SK-N-SH treated with all-trans-retinoic acid at 6 μM for 48 hours (cell line): ENCODE measurements around the gene OSBPL7.

ENCODE experiments used
- ARNTL ChIP-seq: fragments of 450-650 bp; formaldehyde crosslinking; IDR thresholded peaks from 2 replicates; pipeline ENCODE4 v1.5.0; 2020; ENCODE audit warnings: low read depth, mild to moderate bottlenecking, moderate library complexity, borderline replicate concordance
- BACH2 ChIP-seq: fragments of 250-450 bp; sonication (Bioruptor Pico); IDR thresholded peaks from 2 replicates; pipeline ENCODE4 v1.9.0; 2021; ENCODE audit warnings: mild to moderate bottlenecking, borderline replicate concordance
- CREB5 ChIP-seq: fragments of 250-450 bp; sonication (Bioruptor Pico); IDR thresholded peaks from 2 replicates; pipeline ENCODE4 v1.5.1; 2020; ENCODE audit warnings: low read depth, mild to moderate bottlenecking, moderate library complexity
- CSDC2 ChIP-seq: fragments of 250-450 bp; sonication (Bioruptor Pico); IDR thresholded peaks from 2 replicates; pipeline ENCODE4 v1.5.0; 2020; ENCODE audit warnings: mild to moderate bottlenecking, moderate library complexity
- OSR1 ChIP-seq: fragments of 250-450 bp; sonication (Bioruptor Pico); IDR thresholded peaks from 2 replicates; pipeline ENCODE4 v1.8.0; 2022; ENCODE audit warnings: moderate library complexity, mild to moderate bottlenecking, inconsistent platforms
- PATZ1 ChIP-seq: fragments of 250-450 bp; sonication (Bioruptor Pico); IDR thresholded peaks from 2 replicates; pipeline ENCODE4 v1.8.0; 2020; ENCODE audit warnings: mild to moderate bottlenecking, moderate library complexity, borderline replicate concordance
- RARB ChIP-seq: fragments of 250-450 bp; sonication (Bioruptor Pico); IDR thresholded peaks from 2 replicates; pipeline ENCODE4 v1.8.0; 2021; ENCODE audit warnings: mild to moderate bottlenecking, moderate library complexity
- TCF4 ChIP-seq: fragments of 250-450 bp; sonication (Bioruptor Pico); IDR thresholded peaks from 2 replicates; pipeline ENCODE4 v1.8.0; 2021; ENCODE audit warnings: mild to moderate bottlenecking, moderate library complexity, borderline replicate concordance
- TOX ChIP-seq: fragments of 250-450 bp; sonication (Bioruptor Pico); IDR thresholded peaks from 2 replicates; pipeline ENCODE4 v1.8.0; 2021; ENCODE audit warnings: mild to moderate bottlenecking, moderate library complexity, borderline replicate concordance
- TSHZ2 ChIP-seq: fragments of 250-450 bp; sonication (Bioruptor Pico); IDR thresholded peaks from 2 replicates; pipeline ENCODE4 v1.5.0; 2020; ENCODE audit warnings: mild to moderate bottlenecking, moderate library complexity
- ZC3H10 ChIP-seq: fragments of 250-450 bp; sonication (Bioruptor Pico); IDR thresholded peaks from 2 replicates; pipeline ENCODE4 v1.5.1; 2021; ENCODE audit warnings: mild to moderate bottlenecking, moderate library complexity
- ZFP3 ChIP-seq: fragments of 250-450 bp; sonication (Bioruptor Pico); IDR thresholded peaks from 2 replicates; pipeline ENCODE4 v1.5.0; 2020; ENCODE audit warnings: mild to moderate bottlenecking, moderate library complexity

GRCh38 chr17:47830396-47831002 is 8.9 kb upstream of the OSBPL7 start:
- TF ChIP-seq ARNTL (CRISPR knock-in tag), result no peak
- no peak for TF ChIP-seq CREB5 (CRISPR knock-in tag)
- TF ChIP-seq OSR1 (CRISPR knock-in tag), result no peak
- TF ChIP-seq TCF4 (CRISPR knock-in tag), result no peak
- TF ChIP-seq PATZ1 (CRISPR knock-in tag), result no peak
- TF ChIP-seq ZC3H10 (CRISPR knock-in tag), result no peak
- no peak for TF ChIP-seq TOX (CRISPR knock-in tag)
- TF ChIP-seq BACH2, result no peak
- no peak for TF ChIP-seq RARB
- TF ChIP-seq CSDC2 (CRISPR knock-in tag), result no peak
- TF ChIP-seq TSHZ2 (CRISPR knock-in tag), result no peak
- TF ChIP-seq ZFP3 (CRISPR knock-in tag), result no peak
